ENCODE data around the gene RSBN1L. TPM values are rescaled to one million over a fixed set of nuclear protein-coding genes. Genes with fewer than 3 reads are reported as not detected.
"Not testable (repeated sequence)": the region's sequence is repeated elsewhere in the genome, so short reads cannot be mapped to it uniquely, and the experiment has no call there.

RSBN1L gene
- total RNA-seq, 1 donor: 17.0 TPM

DNA sequence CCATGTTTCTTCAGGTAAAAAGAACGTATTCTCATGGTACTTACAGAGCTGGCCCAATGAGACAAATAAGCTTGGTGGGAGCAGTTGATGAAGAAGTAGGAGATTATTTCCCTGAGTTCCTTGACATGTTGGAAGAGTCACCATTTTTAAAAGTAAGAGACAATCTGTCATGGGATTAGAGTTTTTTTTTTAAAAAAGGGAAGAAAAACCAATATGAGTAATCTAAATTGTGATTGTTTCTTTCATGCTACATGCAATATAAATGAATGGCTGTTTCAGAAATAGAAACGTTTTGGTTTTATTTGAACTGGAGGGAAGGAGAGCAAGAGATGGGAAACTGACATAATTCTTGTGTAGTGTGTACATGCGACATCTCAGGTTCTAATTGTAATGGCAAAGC lies 69.2 kb downstream of the RSBN1L start:
- DNase-seq (ENCODE audit: low read depth in 2 of 3, low spot score in 2 of 3): no peak

DNA sequence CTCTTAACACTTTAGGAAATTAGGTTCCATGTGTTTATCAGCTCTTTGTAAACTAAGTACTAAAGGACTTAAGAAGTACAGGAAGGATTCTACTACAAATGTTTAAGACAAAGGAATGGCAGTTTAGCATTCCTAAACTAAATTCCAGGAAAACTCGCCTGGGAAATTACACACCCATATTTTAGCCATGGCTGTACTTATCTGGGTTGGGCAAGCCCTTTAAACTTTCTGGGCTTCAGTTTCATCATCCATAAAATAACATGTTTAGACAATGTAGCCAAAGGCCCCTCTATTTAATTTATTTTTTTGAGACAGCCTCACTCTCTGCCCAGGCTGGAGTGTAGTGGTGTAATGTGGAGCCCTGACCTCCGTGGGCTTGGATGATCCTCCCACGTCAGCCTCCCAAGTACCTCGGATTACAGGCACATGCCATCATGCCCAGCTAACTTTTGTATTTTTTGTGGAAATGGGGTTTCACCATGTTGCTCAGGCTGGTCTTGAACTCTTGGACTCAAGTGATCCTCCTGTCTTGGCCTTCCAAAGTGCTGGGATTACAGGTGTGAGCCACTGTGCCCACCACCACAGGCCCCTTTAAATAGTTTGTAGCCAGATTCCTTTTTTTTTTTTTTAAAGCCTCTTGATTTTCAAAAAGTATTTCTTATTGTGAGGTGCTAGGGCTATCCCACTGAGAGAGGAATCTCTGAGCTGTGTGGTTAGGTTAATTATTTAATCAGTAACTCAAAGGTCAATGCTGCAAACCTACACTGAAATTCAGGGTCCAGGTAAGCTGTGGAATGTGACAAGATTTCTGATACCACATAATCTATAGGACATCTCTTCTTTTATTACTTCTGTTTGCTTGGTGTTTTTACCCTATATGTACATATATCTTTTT lies 69.9 kb downstream of the RSBN1L start:
- no peak for DNase-seq (ENCODE audit: low read depth in 2 of 3, low spot score in 2 of 3)

DNA sequence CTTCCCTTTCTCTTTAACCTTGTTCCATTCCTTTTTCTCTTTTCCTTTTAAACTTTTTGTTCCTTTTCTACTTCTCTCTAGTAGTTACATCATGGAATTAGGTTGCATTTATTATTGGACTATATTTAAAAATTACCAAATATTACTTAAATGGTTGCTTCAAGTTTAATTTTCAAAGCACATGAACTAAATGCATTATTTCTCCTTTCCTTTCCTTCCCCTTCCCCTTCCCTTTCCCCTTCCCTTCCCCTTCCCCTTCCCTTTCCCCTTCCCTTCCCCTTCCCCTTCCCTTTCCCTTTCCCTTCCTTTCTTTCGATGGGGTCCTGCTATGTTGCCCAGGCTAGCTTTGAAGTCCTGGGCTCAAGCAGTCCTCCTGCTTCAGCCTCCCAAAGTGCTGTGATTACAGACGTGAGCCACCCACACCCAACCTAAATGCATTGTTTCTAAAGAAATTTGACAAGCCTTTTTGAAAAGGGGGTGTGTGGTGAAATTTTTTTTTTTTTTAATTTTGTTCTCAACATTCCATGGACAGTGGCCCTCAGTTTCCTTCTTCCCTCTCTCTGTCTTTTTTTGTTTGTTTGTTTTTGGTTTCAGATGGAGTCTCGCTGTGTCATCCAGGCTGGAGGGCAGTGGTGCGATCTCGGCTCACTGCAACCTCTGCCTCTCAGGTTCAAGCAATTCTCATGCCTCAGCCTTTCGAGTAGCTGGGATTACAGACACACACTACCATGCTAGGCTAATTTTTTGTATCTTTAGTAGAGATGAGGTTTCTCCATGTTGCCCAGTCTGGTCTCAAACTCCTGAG lies 70.7 kb downstream of the RSBN1L start:
- DNase-seq (ENCODE audit: low read depth in 2 of 3, low spot score in 2 of 3): no peak

DNA sequence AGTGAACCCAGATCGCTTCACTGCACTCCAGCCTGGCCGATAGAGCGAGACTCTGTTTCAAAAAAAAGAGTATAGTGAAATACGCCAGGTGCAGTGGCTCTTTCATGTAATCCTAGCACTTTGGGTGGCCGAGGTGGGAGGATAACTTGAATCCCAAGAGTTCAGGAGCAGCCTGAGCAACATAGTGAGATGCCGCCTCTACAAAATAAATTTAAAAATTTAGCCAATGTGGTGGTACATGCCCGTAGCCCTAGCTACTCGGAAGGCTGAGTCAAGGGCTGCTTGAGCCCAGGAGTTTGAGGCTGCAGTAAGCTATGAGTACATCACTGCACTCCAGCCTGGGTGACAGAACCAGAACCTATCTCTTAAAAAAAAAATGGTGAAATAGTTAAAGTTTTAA lies 74.1 kb downstream of the RSBN1L start:
- DNase-seq (ENCODE audit: low read depth in 2 of 3, low spot score in 2 of 3): no peak

DNA sequence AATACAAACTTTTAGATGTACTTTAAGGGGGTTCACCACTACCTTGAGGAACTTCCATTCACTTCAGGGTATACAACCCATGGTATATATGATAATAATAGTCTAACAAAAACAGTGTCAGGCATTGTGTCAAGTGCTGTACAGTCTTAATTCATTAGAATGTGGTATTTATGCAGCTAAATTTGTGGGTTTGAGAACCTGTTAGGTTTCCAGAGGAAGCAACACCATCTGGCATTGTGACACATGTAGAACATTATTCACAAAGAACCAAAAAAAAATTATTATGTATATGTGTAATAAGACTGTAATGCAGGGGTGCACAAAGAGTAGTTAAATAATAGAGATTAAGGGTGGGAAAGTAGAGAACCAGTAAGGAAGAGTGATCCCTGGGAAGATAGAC lies 75.6 kb downstream of the RSBN1L start:
- peak in 1 of 3 donors; percentile 49 for DNase-seq (ENCODE audit: low read depth in 2 of 3, low spot score in 2 of 3)

DNA sequence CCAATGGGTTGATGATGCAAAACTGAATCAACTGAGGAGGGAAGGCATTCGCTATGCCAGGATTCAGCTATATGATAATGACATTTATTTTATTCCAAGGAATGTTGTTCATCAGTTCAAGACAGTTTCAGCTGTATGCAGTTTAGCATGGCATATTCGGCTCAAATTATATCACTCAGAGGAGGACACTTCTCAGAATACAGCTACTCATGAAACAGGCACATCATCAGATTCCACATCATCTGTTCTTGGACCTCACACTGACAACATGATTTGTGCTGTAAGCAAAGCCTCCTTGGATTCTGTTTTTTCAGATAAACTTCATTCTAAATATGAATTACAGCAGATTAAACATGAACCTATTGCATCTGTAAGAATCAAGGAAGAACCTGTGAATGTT lies 82.3 kb downstream of the RSBN1L start:
- DNase-seq (ENCODE audit: low read depth in 2 of 3, low spot score in 2 of 3): no peak

DNA sequence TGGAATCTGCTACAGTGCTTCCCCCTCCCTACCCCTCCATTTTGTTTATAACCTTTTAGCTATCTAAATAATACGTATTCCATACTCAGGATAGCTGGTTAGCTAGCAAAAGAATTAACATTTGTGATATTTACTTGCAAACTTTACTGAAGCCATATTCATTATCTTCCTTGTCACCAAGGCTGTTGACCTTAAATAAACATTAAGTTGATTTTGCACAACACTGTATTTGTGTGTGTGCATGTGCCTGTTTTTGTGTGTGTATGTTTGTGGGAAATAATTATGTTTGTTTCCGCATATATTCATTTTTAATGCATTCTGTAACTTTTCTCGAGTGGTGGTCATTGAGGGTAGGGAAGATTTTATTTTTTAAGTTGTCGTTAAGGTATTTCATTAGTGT lies 86.1 kb downstream of the RSBN1L start:
- DNase-seq (ENCODE audit: low read depth in 2 of 3, low spot score in 2 of 3): no peak

DNA sequence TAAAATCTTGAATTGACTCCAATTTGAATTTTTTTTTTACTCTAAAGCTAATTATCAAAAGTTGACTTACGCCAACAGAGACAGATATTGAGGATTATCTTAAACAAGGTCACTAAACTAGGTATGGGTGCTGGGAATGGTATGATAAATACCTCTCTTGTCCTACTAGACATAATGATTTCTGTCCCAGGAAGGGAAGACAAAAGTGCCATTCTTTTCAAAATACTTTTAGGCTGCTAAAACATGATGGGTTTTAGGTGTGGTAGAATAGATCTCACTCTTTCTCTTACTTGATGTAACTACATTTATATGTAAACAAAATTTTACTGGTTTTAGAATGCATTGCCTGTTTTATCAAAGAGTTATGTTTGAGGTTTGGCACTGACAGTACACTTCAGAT lies 86.9 kb downstream of the RSBN1L start:
- DNase-seq (ENCODE audit: low read depth in 2 of 3, low spot score in 2 of 3): no peak

DNA sequence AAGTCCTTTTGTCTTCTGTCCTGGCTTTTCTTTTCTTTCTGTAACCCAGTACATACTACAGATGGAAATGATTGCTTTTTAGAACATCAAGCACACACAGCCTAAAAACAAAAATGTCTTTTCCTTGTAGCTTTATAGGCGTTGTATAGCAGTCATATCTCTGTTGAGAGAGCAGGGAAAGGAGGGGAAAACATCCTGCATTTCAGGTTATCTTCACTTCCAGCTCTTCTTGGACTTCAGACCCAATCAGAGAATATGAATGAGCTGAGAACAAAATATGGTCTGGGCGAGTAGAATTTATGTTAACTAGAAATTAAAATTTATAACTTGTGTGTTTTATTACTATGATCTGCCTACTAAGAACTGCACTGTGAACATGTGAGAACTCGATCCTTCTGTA lies 87.3 kb downstream of the RSBN1L start:
- no peak for DNase-seq (ENCODE audit: low read depth in 2 of 3, low spot score in 2 of 3)

DNA sequence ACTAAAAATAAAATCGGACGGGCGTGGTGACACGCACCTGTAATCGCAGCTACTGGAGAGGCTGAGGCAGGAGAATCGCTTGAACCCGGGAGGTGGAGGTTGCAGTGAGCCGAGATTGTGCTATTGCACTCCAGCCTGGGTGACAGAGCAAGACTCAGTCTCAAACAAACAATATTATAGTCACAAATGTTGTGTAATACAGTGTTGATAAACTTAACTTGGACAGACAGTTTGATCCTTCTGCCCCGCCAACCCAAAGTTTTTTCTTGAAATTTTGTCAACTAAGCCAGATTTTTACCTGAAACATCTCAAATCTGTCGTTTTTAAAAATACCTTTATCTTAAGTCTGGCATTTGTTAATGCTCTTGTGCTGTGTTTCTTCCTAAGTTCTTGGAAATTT lies 88.2 kb downstream of the RSBN1L start:
- DNase-seq (ENCODE audit: low read depth in 2 of 3, low spot score in 2 of 3): not testable (repeated sequence)

DNA sequence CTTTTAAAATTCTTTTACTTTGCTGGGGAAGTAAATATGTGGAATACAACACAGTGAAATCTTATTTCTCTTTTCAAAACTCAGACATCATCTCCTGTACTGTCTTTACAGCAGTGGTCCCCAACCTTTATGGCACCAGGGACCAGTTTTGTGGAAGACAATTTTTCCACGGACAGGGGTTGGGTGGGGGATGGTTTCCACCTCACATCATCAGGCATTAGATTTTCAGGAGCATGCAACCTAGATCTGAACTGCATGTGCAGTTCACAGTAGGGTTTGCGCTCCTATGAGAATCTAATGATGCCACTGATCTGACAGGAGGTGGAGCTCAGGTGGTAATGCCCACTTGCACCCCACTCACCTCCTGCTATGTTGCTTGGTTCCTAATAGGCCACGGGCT lies 89.8 kb downstream of the RSBN1L start:
- no peak for DNase-seq (ENCODE audit: low read depth in 2 of 3, low spot score in 2 of 3)

DNA sequence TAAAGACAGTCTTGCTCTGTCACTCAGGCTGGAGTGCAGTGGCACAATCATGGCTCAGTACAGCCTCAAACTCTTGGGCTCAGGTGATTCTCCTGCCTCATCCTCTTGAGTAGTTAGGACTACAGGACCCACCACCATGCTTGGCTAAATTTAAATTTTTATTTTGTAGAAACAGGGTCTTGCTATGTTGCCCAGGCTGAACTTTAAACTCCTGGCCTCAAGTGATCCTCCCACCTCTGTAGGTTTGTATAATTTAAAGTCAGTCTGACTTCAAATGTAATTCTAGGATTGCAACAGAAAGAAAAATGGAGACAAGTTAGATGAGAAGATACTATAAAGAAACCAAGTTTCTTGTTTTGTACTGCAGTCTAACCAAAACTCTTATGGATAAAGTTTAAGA lies 90.5 kb downstream of the RSBN1L start:
- DNase-seq (ENCODE audit: low read depth in 2 of 3, low spot score in 2 of 3): no peak

DNA sequence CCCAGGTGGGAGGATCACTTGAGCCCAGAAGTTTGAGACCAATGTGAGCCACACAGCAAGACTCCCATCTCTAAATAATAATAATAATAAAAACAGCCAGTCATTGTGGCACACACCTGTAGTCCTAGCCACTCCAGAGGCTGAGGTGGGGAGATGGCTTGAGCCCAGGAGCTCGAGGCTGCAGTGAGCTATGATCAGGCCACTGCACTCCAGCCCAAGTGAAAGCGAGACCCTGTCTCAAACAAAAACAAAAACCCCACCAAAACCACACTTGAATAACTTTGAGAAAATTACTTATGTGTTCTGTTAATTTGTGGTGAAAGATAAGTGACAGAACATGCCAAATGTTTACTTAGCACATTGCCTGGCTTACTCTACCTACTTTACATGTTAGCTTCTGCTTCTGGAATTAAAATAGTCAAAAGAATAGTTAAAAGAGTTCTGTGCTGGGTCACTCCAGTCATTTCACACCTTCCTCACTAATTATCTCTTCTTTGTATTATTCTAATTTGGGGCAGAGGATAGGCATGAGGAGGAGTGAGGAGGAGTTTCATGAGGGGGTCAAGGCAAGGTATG lies 92.2 kb downstream of the RSBN1L start:
- no peak for DNase-seq (ENCODE audit: low read depth in 2 of 3, low spot score in 2 of 3)

DNA sequence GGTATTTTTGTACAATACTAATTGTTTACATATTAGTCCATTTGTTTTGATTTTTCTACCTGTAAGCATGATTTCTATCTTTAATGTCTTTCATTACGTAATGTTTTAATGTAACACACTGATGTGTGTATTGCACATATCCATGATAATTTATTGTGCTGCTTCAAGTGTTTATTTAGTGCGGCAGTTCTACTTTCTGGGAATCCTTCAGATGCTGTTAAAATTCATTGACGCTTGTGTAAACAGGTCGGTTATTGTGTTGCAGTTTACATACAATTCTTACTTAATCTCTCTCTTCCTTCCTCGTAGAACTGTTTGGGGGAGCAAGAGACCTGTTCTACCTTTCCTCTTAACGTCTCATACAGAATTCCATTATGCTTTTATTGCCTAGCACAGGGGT lies 95.1 kb downstream of the RSBN1L start:
- DNase-seq (ENCODE audit: low read depth in 2 of 3, low spot score in 2 of 3): no peak

DNA sequence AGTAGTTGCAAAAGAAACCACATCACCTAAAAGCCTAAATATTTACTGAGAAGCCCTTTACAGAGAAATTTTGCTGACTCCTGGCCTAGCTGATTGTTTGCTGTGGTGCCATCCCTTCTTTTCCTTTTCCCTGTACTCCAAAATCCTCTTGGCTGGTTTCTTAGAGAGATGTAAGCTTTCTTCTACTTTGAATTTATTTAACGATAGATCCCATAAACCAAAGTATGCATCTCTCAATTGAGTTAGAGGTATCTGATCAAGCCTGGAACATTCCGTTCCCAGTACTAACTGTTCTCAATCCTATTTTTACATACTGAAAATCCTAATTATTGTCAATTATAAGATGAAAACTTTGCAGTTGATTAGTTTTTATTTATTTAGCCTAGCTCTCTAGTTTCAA lies 95.7 kb downstream of the RSBN1L start:
- no peak for DNase-seq (ENCODE audit: low read depth in 2 of 3, low spot score in 2 of 3)

DNA sequence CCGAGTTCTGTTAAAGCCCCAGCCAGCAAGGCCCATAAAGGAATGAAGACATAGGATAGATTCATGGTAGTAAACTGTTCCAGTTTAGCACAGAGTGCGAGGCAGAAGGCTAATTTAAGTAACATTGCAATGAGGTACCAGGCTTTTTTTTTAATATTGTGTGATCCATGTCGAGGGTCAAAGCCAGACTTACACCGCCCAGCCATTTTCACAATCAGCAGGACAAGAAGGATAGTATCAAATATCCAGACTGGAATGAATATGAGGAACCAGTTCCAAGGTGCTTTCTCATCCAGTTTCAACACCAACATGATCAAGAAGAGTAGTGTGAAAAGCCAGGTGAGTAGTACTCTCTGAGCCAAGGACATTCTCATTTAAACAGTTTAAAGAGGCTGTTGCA lies 97.7 kb downstream of the RSBN1L start:
- DNase-seq (ENCODE audit: low read depth in 2 of 3, low spot score in 2 of 3): no peak

DNA sequence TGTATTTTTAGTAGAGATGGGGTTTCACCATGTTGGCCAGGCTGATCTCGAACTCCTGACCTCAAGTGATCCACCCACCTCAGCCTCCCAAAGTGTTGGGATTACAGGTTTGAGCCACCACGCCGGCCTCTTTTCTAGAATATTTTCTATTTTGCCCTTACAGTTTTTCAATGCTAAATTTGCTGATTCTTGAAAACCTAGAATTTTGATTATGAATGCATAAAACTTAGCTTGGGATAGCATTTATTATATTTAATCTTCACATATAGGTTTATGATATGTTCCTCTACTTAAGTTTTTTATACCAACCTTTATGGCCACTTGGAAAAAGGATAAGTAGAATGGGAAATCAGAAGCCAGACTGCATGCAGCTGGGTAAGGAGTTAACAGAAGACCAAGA lies 99.8 kb downstream of the RSBN1L start:
- no peak for DNase-seq (ENCODE audit: low read depth in 2 of 3, low spot score in 2 of 3)

DNA sequence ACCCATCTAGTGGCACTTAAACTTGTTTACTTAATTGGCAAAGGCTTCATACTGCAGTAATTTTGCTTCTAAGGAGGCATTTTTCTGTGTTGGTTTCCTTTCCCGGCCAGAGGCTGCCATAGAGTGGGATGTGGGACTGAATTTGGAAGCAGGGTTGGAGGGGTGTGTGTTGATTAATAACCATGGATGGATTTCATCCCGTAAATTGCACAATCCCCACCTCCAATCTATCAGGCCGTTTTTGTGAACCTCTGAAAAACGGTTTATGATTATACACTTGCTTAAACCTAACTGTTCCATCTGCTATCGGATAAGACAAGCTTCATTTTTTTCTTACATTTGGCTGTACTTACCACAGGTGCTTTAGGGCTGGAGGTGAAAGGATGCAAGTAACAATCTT lies 100.7 kb downstream of the RSBN1L start:
- no peak for DNase-seq (ENCODE audit: low read depth in 2 of 3, low spot score in 2 of 3)

DNA sequence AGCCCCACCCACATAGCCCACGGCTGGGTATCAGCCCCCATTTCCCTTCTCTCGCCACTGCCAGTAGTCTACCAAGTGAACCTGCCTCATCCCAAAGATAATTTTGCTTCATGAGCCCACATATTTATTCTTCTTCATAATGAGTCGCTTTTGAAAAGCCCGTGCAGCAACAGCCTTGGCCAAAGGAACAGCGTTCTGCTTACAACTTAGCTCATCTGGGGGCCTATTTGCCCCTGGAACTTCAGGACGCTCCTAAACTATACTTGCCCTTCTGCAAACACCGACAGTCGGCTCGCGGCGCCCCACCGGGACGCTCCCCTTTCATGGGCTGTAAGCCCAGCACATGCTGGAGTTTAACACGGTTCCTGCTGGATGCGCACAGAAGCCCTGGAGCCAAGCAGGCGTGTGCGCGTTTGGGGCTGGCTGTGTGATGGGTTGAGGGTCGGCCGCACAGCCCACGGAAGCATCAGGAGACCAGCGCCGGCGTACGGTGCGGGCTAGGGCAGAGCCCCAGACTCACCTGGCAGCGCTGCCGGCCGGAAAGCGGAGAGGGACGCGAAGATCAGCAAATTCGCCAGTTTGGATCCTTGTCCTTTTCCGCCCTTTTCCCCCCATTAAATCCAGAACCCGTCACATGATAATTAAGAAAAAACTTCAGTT lies 101.6 kb downstream of the RSBN1L start:
- DNase-seq (ENCODE audit: low read depth in 2 of 3, low spot score in 2 of 3): no peak

DNA sequence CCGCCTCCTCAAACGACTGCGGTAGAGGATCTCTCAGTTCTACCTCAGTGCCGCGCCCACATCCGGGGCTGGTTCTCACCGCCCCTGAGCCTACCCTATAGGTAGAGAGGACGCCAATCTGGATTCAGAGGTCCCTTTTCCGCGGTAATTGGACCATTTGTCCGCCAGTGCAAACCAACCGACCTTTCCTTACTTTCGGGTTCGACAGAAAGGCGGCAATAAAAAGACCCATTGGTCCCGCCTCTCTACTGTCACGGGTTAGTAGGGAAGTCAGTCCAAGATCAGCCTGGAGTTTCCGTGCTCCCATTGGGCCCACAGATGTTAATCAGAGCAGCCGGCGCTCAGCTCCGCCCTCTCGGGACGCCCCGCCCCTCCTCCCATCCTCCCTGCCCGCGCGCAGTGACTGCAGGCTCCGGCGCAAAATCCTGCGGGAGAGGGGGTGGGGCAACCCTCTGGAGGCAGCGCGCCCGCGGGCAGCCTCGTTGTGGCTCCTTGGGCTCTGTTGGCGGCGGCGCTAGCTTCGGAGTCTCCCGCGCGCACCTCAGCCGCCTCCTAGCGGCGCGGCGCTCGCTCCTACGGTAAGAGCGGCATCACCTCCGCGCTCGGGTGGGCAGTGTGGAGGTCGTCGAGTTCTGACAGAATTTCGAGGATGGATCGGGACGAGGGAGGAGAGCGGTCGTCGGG lies 102.3 kb downstream of the RSBN1L start, which contains the start of the genes PHTF2 and TMEM60:
TSS of gene PHTF2 (plus strand) at position 380 of the 684 bp plus-strand sequence.
TSS of gene TMEM60 (minus strand) at position 41 of the 684 bp plus-strand sequence. CDS start 4,061 bp downstream, outside the sequence.
- DNase-seq (ENCODE audit: low read depth in 2 of 3, low spot score in 2 of 3): peak; percentile 87 to 99 (median 98)
